Fibroblast of lung (primary cell): ENCODE measurements around the gene SGCD. TPM values are rescaled to one million over a fixed set of nuclear protein-coding genes. Genes with fewer than 3 reads are reported as not detected.
A peak's percentile ranks its signal among the peaks of the same experiment; 100 is the strongest.

Experiments
- DNase-seq, 2 donors: peaks; one replicate each; pipeline versions ENCODE4 v3.0.0 to v3.0.0-alpha.2; 2010; ENCODE audit warnings: low read depth in 2 of 2
- H2AFZ ChIP-seq: 2 replicates; pipeline ENCODE4 v1.5.1; 2012; ENCODE audit warnings: low read length, control low read depth, inconsistent platforms
- H3K27ac ChIP-seq: 2 replicates; pipeline ENCODE4 v1.5.1; 2011; ENCODE audit warnings: low read length, control low read depth; ENCODE audit not compliant: insufficient read depth
- H3K27me3 ChIP-seq: 2 replicates; pipeline ENCODE4 v1.5.1; 2011; ENCODE audit warnings: mild to moderate bottlenecking, low read length; ENCODE audit not compliant: control insufficient read depth, insufficient read depth
- H3K36me3 ChIP-seq: 2 replicates; pipeline ENCODE4 v1.5.1; 2011; ENCODE audit warnings: low read length; ENCODE audit not compliant: control insufficient read depth, insufficient read depth
- H3K4me1 ChIP-seq: 2 replicates; pipeline ENCODE4 v1.5.1; 2011; ENCODE audit warnings: low read length; ENCODE audit not compliant: control insufficient read depth, insufficient read depth; ENCODE audit errors: extremely low read depth
- H3K4me2 ChIP-seq: 2 replicates; pipeline ENCODE4 v1.5.1; 2011; ENCODE audit warnings: low read length, control low read depth; ENCODE audit not compliant: insufficient read depth; ENCODE audit errors: extremely low read depth
- H3K4me3 ChIP-seq, 4 experiments: fragments of 200-600 bp in 1 of 4; sonication (generic) in 1 of 4; replicated peaks in 1 of 4; 2 replicates each; pipeline ENCODE4 v1.5.1; 2011 to 2016; ENCODE audit warnings: low read length in 4 of 4, low read depth in 3 of 4, mild to moderate bottlenecking in 3 of 4, control low read depth in 2 of 4, inconsistent platforms in 1 of 4, mixed read lengths in 1 of 4; ENCODE audit not compliant: insufficient read depth in 1 of 4; ENCODE audit errors: control extremely low read depth in 1 of 4
- H3K79me2 ChIP-seq: 2 replicates; pipeline ENCODE4 v1.5.1; 2012; ENCODE audit warnings: mild to moderate bottlenecking, low read length, inconsistent platforms; ENCODE audit not compliant: control insufficient read depth, insufficient read depth
- H3K9ac ChIP-seq: 2 replicates; pipeline ENCODE4 v1.5.1; 2011; ENCODE audit warnings: mild to moderate bottlenecking, low read length, control low read depth; ENCODE audit not compliant: insufficient read depth
- H3K9me3 ChIP-seq: 2 replicates; pipeline ENCODE4 v1.5.1; 2012; ENCODE audit warnings: low read depth, low read length; ENCODE audit not compliant: control insufficient read depth, insufficient read depth
- H4K20me1 ChIP-seq: 2 replicates; pipeline ENCODE4 v1.5.1; 2011; ENCODE audit warnings: low read length; ENCODE audit not compliant: control insufficient read depth, insufficient read depth; ENCODE audit errors: extremely low read depth
- EZH2 ChIP-seq: IDR thresholded peaks from 2 replicates; pipeline ENCODE4 v1.5.1; 2012; ENCODE audit warnings: low read length, control low read depth, mild to moderate bottlenecking; ENCODE audit errors: missing control alignments
- polyA plus RNA-seq, 2 donors: library from polyadenylated mRNA; depleted of rRNA in 1 of 2; stranded (reverse) in 1 of 2; unstranded in 1 of 2; fragments of >200 nt; gene quantifications; 2 replicates each; pipeline ENCODE4 v1.2.1, GENCODE V29; 2011 to 2012; ENCODE audit warnings: missing spikeins in 1 of 2
- total RNA-seq: library from RNA; depleted of rRNA; stranded (reverse); fragments of >200 nt; gene quantifications from 2 replicates; pipeline ENCODE4 v1.2.1, GENCODE V29; 2014
- TF ChIP-seq, protein P1 (sequence below), 2 donors: IDR thresholded peaks in 1 of 2; conservative IDR thresholded peaks in 1 of 2; 1 replicate in 1 of 2; 2 replicates in 1 of 2; pipeline ENCODE4 v1.5.1; 2011 to 2012; ENCODE audit warnings: low read length in 2 of 2, control low read depth in 1 of 2, inconsistent platforms in 1 of 2, low read depth in 1 of 2, mild to moderate bottlenecking in 1 of 2

Gene SGCD
- total and polyA plus RNA-seq, 2 donors (not counting 1 experiment from before 2014, with no cell fraction given), result 13.3 to 67.5 TPM

GRCh38 chr5:156531199-156531598 lies 204.2 kb downstream of the SGCD start:
- H3K27ac ChIP-seq, result no peak overlapping the region
- peak; percentile 15 to 20 for DNase-seq
- no peaks in the 10 kb centered on the region for H3K36me3 ChIP-seq
- H3K4me3 ChIP-seq, result no peak overlapping the region
- H4K20me1 ChIP-seq, result no peaks in the 10 kb centered on the region
- no peak overlapping the region for H3K9ac ChIP-seq
- TF ChIP-seq, protein P1, sequence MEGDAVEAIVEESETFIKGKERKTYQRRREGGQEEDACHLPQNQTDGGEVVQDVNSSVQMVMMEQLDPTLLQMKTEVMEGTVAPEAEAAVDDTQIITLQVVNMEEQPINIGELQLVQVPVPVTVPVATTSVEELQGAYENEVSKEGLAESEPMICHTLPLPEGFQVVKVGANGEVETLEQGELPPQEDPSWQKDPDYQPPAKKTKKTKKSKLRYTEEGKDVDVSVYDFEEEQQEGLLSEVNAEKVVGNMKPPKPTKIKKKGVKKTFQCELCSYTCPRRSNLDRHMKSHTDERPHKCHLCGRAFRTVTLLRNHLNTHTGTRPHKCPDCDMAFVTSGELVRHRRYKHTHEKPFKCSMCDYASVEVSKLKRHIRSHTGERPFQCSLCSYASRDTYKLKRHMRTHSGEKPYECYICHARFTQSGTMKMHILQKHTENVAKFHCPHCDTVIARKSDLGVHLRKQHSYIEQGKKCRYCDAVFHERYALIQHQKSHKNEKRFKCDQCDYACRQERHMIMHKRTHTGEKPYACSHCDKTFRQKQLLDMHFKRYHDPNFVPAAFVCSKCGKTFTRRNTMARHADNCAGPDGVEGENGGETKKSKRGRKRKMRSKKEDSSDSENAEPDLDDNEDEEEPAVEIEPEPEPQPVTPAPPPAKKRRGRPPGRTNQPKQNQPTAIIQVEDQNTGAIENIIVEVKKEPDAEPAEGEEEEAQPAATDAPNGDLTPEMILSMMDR (conservative IDR thresholded peaks at IDR 0.05 in 1 of 2, IDR thresholded peaks at IDR 0.05 in 1 of 2; ENCODE audit: low read depth in 1 of 2, low read length in 2 of 2), result no peak
- TF ChIP-seq EZH2, result no peak
- H3K4me2 ChIP-seq, result no peak overlapping the region
- H3K4me1 ChIP-seq, result no peaks in the 10 kb centered on the region
- H3K9me3 ChIP-seq, result no peaks in the 10 kb centered on the region
- H3K27me3 ChIP-seq, result no peaks in the 10 kb centered on the region
- no peaks in the 10 kb centered on the region for H3K79me2 ChIP-seq
- no peak overlapping the region for H2AFZ ChIP-seq

DNA sequence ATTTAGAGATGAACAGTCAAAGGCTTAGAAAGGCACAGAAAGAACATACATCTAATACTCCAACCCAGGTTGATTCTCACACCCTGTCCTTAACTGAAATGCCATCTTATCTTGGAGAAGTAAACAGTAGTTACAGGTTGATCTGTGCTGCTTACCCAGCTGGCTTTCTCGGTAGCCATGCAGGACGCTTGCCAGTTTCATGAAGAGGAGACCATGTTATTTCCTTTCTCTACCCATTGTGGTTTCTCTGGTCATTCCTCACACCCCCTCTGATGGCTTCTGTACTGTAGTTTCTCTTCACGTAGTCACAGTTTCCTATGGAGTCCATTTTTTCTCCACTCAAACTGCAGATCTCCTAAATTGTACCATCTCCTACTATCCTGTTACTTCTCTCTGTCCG lies 206.0 kb downstream of the SGCD start:
- Histone ChIP-seq H3K9ac (no peak overlapping the region), H3K4me1 (no peaks in the 10 kb centered on the region), H4K20me1 (no peaks in the 10 kb centered on the region), H3K79me2 (no peaks in the 10 kb centered on the region), H3K27ac (no peak overlapping the region), H2AFZ (no peak overlapping the region), H3K4me3 (no peak overlapping the region), H3K36me3 (no peaks in the 10 kb centered on the region), H3K9me3 (no peaks in the 10 kb centered on the region), H3K27me3 (no peaks in the 10 kb centered on the region), H3K4me2 (no peak overlapping the region)
- TF ChIP-seq EZH2, result no peak
- TF ChIP-seq, protein P1 (conservative IDR thresholded peaks at IDR 0.05 in 1 of 2, IDR thresholded peaks at IDR 0.05 in 1 of 2; ENCODE audit: low read depth in 1 of 2, low read length in 2 of 2), result no peak
- peak in 1 of 2 donors; percentile 10 for DNase-seq

GRCh38 chr5:156534085-156534484 lies 207.1 kb downstream of the SGCD start:
- Histone ChIP-seq H3K4me2 (no peak overlapping the region), H3K36me3 (no peaks in the 10 kb centered on the region), H3K9ac (no peak overlapping the region), H3K4me3 (no peak overlapping the region), H3K27me3 (no peaks in the 10 kb centered on the region), H3K9me3 (no peaks in the 10 kb centered on the region), H4K20me1 (no peaks in the 10 kb centered on the region), H3K79me2 (no peaks in the 10 kb centered on the region), H3K27ac (no peak overlapping the region), H2AFZ (no peak overlapping the region), H3K4me1 (no peaks in the 10 kb centered on the region)
- no peak for TF ChIP-seq EZH2
- no peak for DNase-seq
